ENCODE results near the gene LIN54.

DNA sequence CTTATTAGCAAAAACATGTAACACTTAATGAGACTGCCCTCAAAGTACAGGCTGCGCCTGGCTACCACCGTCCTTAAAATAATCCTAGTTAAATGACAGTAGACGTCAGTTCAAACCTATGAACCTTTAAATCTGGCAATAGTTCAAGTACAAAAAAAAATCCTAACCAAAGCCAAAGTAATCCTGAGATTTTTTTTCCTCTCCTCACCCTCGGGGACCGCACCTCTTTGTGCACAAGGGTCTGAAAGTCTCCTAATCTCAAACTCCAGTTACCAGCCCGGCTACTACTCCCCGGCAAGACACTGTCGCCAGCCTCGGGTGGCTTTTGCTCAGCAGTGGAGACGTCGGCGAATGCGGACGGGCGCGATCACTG is 120.1 kb downstream of the LIN54 start:
- TF ChIP-seq, protein P1, sequence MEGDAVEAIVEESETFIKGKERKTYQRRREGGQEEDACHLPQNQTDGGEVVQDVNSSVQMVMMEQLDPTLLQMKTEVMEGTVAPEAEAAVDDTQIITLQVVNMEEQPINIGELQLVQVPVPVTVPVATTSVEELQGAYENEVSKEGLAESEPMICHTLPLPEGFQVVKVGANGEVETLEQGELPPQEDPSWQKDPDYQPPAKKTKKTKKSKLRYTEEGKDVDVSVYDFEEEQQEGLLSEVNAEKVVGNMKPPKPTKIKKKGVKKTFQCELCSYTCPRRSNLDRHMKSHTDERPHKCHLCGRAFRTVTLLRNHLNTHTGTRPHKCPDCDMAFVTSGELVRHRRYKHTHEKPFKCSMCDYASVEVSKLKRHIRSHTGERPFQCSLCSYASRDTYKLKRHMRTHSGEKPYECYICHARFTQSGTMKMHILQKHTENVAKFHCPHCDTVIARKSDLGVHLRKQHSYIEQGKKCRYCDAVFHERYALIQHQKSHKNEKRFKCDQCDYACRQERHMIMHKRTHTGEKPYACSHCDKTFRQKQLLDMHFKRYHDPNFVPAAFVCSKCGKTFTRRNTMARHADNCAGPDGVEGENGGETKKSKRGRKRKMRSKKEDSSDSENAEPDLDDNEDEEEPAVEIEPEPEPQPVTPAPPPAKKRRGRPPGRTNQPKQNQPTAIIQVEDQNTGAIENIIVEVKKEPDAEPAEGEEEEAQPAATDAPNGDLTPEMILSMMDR (IDR thresholded peaks at IDR 0.05) = no peak
- no peak for TF ChIP-seq POLR2A (IDR thresholded peaks at IDR 0.05)
